HG03460 (cell line): ENCODE measurements around the gene SYNJ2.
"Not testable (repeated sequence)": the region's sequence is repeated elsewhere in the genome, so short reads cannot be mapped to it uniquely, and the experiment has no call there.

ENCODE experiments used
- ATAC-seq: cut with Tn5 transposase; IDR thresholded peaks from one replicate; pipeline ENCODE4 v1.9.1; 2021; ENCODE audit not compliant: unreplicated experiment

The SYNJ2 gene

GRCh38 chr6:157981395-157982101, at the start of gene SYNJ2:
SYNJ2 (plus strand) TSS chr6:157981863; CDS start chr6:157981962, 99 bp downstream.
- peak; percentile 69 for ATAC-seq

- no peak for ATAC-seq
These were observed 45.9 kb upstream of the SYNJ2 start for GRCh38 chr6:157935786-157936185.

GRCh38 chr6:157937318-157937717, 44.3 kb upstream of the SYNJ2 start:
- no peak for ATAC-seq

- no peak for ATAC-seq
These were observed 43.7 kb upstream of the SYNJ2 start for GRCh38 chr6:157937916-157938315.

GRCh38 chr6:157940375-157941036, 41.2 kb upstream of the SYNJ2 start:
- not testable (repeated sequence) for ATAC-seq

- ATAC-seq, result no peak
These were observed 40.4 kb upstream of the SYNJ2 start for GRCh38 chr6:157941101-157941863.

GRCh38 chr6:157942351-157942750, 39.3 kb upstream of the SYNJ2 start:
- no peak for ATAC-seq

- no peak for ATAC-seq
These were observed 38.3 kb upstream of the SYNJ2 start for GRCh38 chr6:157943249-157943963.

- no peak for ATAC-seq
These were observed 37.7 kb upstream of the SYNJ2 start for GRCh38 chr6:157943964-157944283.

GRCh38 chr6:157944983-157945931, 36.4 kb upstream of the SYNJ2 start:
- no peak for ATAC-seq

GRCh38 chr6:157946053-157946617, 35.5 kb upstream of the SYNJ2 start:
- no peak for ATAC-seq

- no peak for ATAC-seq
These were observed 34.7 kb upstream of the SYNJ2 start for GRCh38 chr6:157946865-157947532.

GRCh38 chr6:157950899-157951298, 30.8 kb upstream of the SYNJ2 start:
- ATAC-seq, result not testable (repeated sequence)

GRCh38 chr6:157951828-157952227, 29.8 kb upstream of the SYNJ2 start:
- ATAC-seq, result no peak

GRCh38 chr6:157952861-157953351, 28.8 kb upstream of the SYNJ2 start:
- ATAC-seq, result no peak

- ATAC-seq, result no peak
These were observed 28.0 kb upstream of the SYNJ2 start for GRCh38 chr6:157953580-157954091.

GRCh38 chr6:157954150-157955117, 27.2 kb upstream of the SYNJ2 start:
- ATAC-seq, result no peak

- no peak for ATAC-seq
These were observed 26.0 kb upstream of the SYNJ2 start for GRCh38 chr6:157955675-157956074.
